K562 (cell line): ENCODE data around the gene HRH4. TPM values are rescaled to one million over a fixed set of nuclear protein-coding genes. Genes with fewer than 3 reads are reported as not detected.
A peak's percentile ranks its signal among the peaks of the same experiment; 100 is the strongest.

Source experiments
- ATAC-seq: fragments of 200-7000 bp; cut with Tn5 transposase; 3 replicates; pipeline ENCODE4 v1.9.1; 2020; ENCODE audit warnings: moderate library complexity
- BruUV-seq: library from RNA; stranded (reverse); fragments of 400-500 nt; replicated peaks from 2 replicates; lab custom pipeline; 2021; lab: Mats Ljungman, UMichigan
- CTCF ChIA-PET: fragments of 300-600 bp; formaldehyde crosslinking; extraction: SDS; loops from one replicate; lab custom pipeline; 2021; ENCODE audit warnings: low intra/inter-chr PET ratio; lab: Yijun Ruan, JAX
- POLR2A ChIA-PET: fragments of 300-600, 350-650 bp; sonication (Branson Sonifier 250); formaldehyde crosslinking; extraction: SDS; loops from one replicate; lab custom pipeline; 2021; ENCODE audit warnings: antibody characterized with exemption, inconsistent platforms; lab: Yijun Ruan, JAX
- DNase-seq, 4 experiments: peaks; one replicate each; pipeline versions ENCODE4 v3.0.0 to v3.0.0-alpha.2; 2011 to 2018; ENCODE audit warnings: low spot score in 3 of 4, mixed read lengths in 3 of 4; ENCODE audit errors: extremely low read depth in 1 of 4
- FAIRE-seq: peaks from 2 replicates; lab custom pipeline; 2011; peaks lifted over from hg19 to GRCh38; lab: Jason Lieb, UNC
- H2AFZ ChIP-seq: 2 replicates; pipeline ENCODE4 v1.6.0; 2011; ENCODE audit warnings: low read depth, low read length, control low read depth, inconsistent platforms
- H3K27ac ChIP-seq: fragments of 200-600 bp; 3 replicates; pipeline ENCODE4 v1.8.0; 2011; ENCODE audit warnings: low read depth, mild to moderate bottlenecking, control low read depth, inconsistent platforms, low read length, moderate library complexity, mixed read lengths; ENCODE audit errors: extremely low read depth
- H3K27me3 ChIP-seq, 2 experiments: fragments of 300-600 bp in 1 of 2; 2 replicates in 1 of 2; 3 replicates in 1 of 2; pipeline versions ENCODE4 v1.6.0 to v1.8.0; 2011; ENCODE audit warnings: inconsistent platforms in 2 of 2, low read length in 2 of 2, mild to moderate bottlenecking in 1 of 2, mixed read lengths in 1 of 2, moderate library complexity in 1 of 2; ENCODE audit not compliant: control insufficient read depth in 2 of 2, insufficient read depth in 2 of 2
- H3K36me3 ChIP-seq: fragments of 300-600 bp; 3 replicates; pipeline ENCODE4 v1.8.0; 2011; ENCODE audit warnings: mild to moderate bottlenecking, low read length, inconsistent platforms; ENCODE audit not compliant: control insufficient read depth, insufficient read depth
- H3K4me1 ChIP-seq, 2 experiments: fragments of 200-600 bp in 1 of 2; replicated peaks in 1 of 2; 2 replicates in 1 of 2; 3 replicates in 1 of 2; pipeline versions ENCODE4 v1.5.1 to v1.8.0; 2011; ENCODE audit warnings: inconsistent platforms in 2 of 2, low read length in 2 of 2, mild to moderate bottlenecking in 1 of 2, mixed read lengths in 1 of 2, moderate library complexity in 1 of 2; ENCODE audit not compliant: control insufficient read depth in 2 of 2, insufficient read depth in 2 of 2
- H3K4me2 ChIP-seq: 2 replicates; pipeline ENCODE4 v1.6.1; 2011; ENCODE audit warnings: low read length, control low read depth, inconsistent platforms, mixed read lengths; ENCODE audit not compliant: insufficient read depth
- H3K4me3 ChIP-seq: fragments of 200-600 bp; sonication (generic), shearing (Covaris generic); 2 replicates; pipeline ENCODE4 v1.5.1; 2016; ENCODE audit warnings: control low read depth, inconsistent platforms
- H3K79me2 ChIP-seq: fragments of 200-600 bp; 3 replicates; pipeline ENCODE4 v1.8.0; 2011; ENCODE audit warnings: low read length, inconsistent platforms; ENCODE audit not compliant: control insufficient read depth, insufficient read depth
- H3K9ac ChIP-seq, 2 experiments: 2 replicates each; pipeline versions ENCODE4 v1.6.0 to v1.6.1; 2011; ENCODE audit warnings: low read depth in 2 of 2, low read length in 2 of 2, control low read depth in 1 of 2, inconsistent platforms in 1 of 2, mild to moderate bottlenecking in 1 of 2, mixed read lengths in 1 of 2; ENCODE audit not compliant: insufficient read depth in 1 of 2
- H3K9me1 ChIP-seq: one replicate; pipeline ENCODE4 v1.6.0; 2011; ENCODE audit warnings: inconsistent platforms, mild to moderate bottlenecking, low read length, moderate library complexity; ENCODE audit not compliant: control insufficient read depth, insufficient read depth
- H3K9me3 ChIP-seq: replicated peaks from 2 replicates; pipeline ENCODE4 v1.5.1; 2011; ENCODE audit warnings: low read depth, low read length, inconsistent platforms; ENCODE audit not compliant: control insufficient read depth, insufficient read depth
- H4K20me1 ChIP-seq: replicated peaks from 2 replicates; pipeline ENCODE4 v1.6.1; 2011; ENCODE audit warnings: low read length, inconsistent platforms, mixed read lengths; ENCODE audit not compliant: control insufficient read depth, insufficient read depth
- ERF ChIP-seq: fragments of 450-650 bp; formaldehyde crosslinking; IDR thresholded peaks from 2 replicates; pipeline ENCODE4 v1.4.0; 2020; ENCODE audit warnings: mild to moderate bottlenecking, mixed read lengths
- MEIS2 ChIP-seq: fragments of 450-650 bp; IDR thresholded peaks from 2 replicates; pipeline ENCODE4 v1.6.1; 2014; ENCODE audit warnings: mild to moderate bottlenecking; ENCODE audit not compliant: partially characterized antibody
- NFE2 ChIP-seq: IDR thresholded peaks from 2 replicates; pipeline ENCODE4 v1.6.1; 2014; ENCODE audit warnings: antibody characterized with exemption, low read depth
- NFYB ChIP-seq: IDR thresholded peaks from 2 replicates; pipeline ENCODE4 v1.6.1; 2011; ENCODE audit warnings: mild to moderate bottlenecking, moderate library complexity; ENCODE audit not compliant: insufficient read length; ENCODE audit errors: extremely low read depth
- NR1H2 ChIP-seq: sonication (generic); formaldehyde crosslinking; IDR thresholded peaks from 2 replicates; pipeline ENCODE4 v1.4.0; 2020; ENCODE audit warnings: mild to moderate bottlenecking, missing genetic modification reagents
- RERE ChIP-seq: sonication (generic); formaldehyde crosslinking; IDR thresholded peaks from 2 replicates; pipeline ENCODE4 v1.8.0; 2023; ENCODE audit warnings: missing genetic modification reagents, mild to moderate bottlenecking, borderline replicate concordance
- SREBF2 ChIP-seq: sonication (generic); formaldehyde crosslinking; IDR thresholded peaks from 2 replicates; pipeline ENCODE4 v1.4.0; 2020; ENCODE audit warnings: mild to moderate bottlenecking, missing genetic modification reagents
- U2AF2 ChIP-seq: fragments of 200-400 bp; formaldehyde crosslinking; optimal IDR thresholded peaks from 2 replicates; pipeline ENCODE3; 2017; ENCODE audit warnings: low read depth, mild to moderate bottlenecking, low read length
- USF2 ChIP-seq: sonication (generic); formaldehyde crosslinking; IDR thresholded peaks from 2 replicates; pipeline ENCODE4 v1.5.0; 2020; ENCODE audit warnings: missing genetic modification reagents
- WGBS: fragments of 100-300 bp; shearing (Covaris generic); methylation state at CpG from one replicate; pipeline ENCODE4 v1.1.6; 2016; ENCODE audit warnings: low coverage, mixed read lengths; ENCODE audit not compliant: insufficient coverage; ENCODE audit errors: missing lambda C conversion rate; 5-methylcytosine and 5-hydroxymethylcytosine counted together
- in situ Hi-C: fragments of 300-500 bp; cut with MboI; formaldehyde crosslinking; loops from 4 replicates; pipeline ENCODE4 v1.15.0; 2018; ENCODE audit warnings: inconsistent platforms, mixed read lengths
- intact Hi-C: fragments of 100-400 bp; cut with micrococcal nuclease; formaldehyde crosslinking; loops from 2 replicates; pipeline ENCODE4 v1.14.2; 2022
- polyA plus RNA-seq, 8 experiments: library from polyadenylated mRNA; depleted of rRNA in 4 of 8; stranded (reverse) in 5 of 8; unstranded in 3 of 8; fragments of >200 nt; fragmentation: Nextera tagmentation in 2 of 8; fragmentation: Illumina TruSeq in 1 of 8; extraction: Ambion mirVana in 2 of 8; extraction: Trizol in 1 of 8; gene quantifications; 2 replicates each; pipeline versions ENCODE4 v1.2.1 to v1.2.3, GENCODE V29; 2011 to 2014; ENCODE audit warnings: inconsistent platforms in 1 of 8, missing spikeins in 1 of 8
- total RNA-seq, 7 experiments: library from RNA; depleted of rRNA in 6 of 7; stranded (reverse); fragments of >200 nt in 6 of 7; fragmentation: Illumina TruSeq in 2 of 7; extraction: Trizol in 2 of 7; gene quantifications; 2 replicates each; pipeline versions ENCODE4 v1.2.1 to v1.2.3, GENCODE V29; 2011 to 2021; ENCODE audit warnings: low replicate concordance in 1 of 7

Gene HRH4
- total and polyA plus RNA-seq, 9 of the 15 experiments (the other 6 are each of a cell fraction or from before 2014, with no cell fraction given) = not detected

- DNase-seq = peak in 1 of 4 experiments; percentile 12
- POLR2A ChIA-PET = interaction anchor here (0.6 to 0.9 kb wide), 2 partner anchors 10 to 1298 kb away, joined by 5 to 6 read pairs; no protein-coding TSS in a partner anchor
- Histone ChIP-seq H2AFZ (peak overlapping the region; percentile 61; the same call in 1 of the 2 replicates), H3K4me2 (peak overlapping the region; percentile 6; the same call in 1 of the 2 replicates)
- TF ChIP-seq USF2 (peak; percentile 66), NFE2 (0 out of 2 replicates have a peak, but pooled peaks have one; percentile 6), NFYB (peak; percentile 53), SREBF2 (CRISPR knock-in tag) (no peak)
- TF ChIP-seq, all 486 proteins: peak for 3
- intact Hi-C loops (no loop called here), in situ Hi-C loops (no loop called here)
- BruUV-seq = no TSS peak
- H3K27me3 ChIP-seq = no peaks in the 10 kb centered on the region
- CTCF ChIA-PET = interaction anchor here (0.6 kb wide), 1 partner anchor 37 kb away, joined by 3 read pairs; no protein-coding TSS in a partner anchor
- no peaks in the 10 kb centered on the region for H3K9me1 ChIP-seq
- no peaks in the 10 kb centered on the region; a peak in 1 of 5 replicates for H3K4me1 ChIP-seq
- no peak overlapping the region for H3K9ac ChIP-seq
- no peaks in the 10 kb centered on the region for H3K9me3 ChIP-seq
- no peak overlapping the region for H3K4me3 ChIP-seq
- FAIRE-seq = peak; percentile 52
- WGBS = 12% methylated on average over 7 of the region's 7 CpGs
- H3K27ac ChIP-seq = no peak overlapping the region
- no peaks in the 10 kb centered on the region for H3K79me2 ChIP-seq
- H3K36me3 ChIP-seq = no peaks in the 10 kb centered on the region
- H4K20me1 ChIP-seq = no peaks in the 10 kb centered on the region
- peak; percentile 66; the same call in 2 of the 3 replicates for ATAC-seq
Observed at GRCh38 chr18:24470805-24471204, 10.4 kb downstream of the HRH4 start.

- H3K79me2 ChIP-seq = no peaks in the 10 kb centered on the region
- in situ Hi-C loops = no loop called here
- H3K4me2 ChIP-seq = no peak overlapping the region
- H3K9ac ChIP-seq = no peak overlapping the region
- H3K27ac ChIP-seq = no peak overlapping the region
- ChIA-PET POLR2A (no interaction called here), CTCF (no interaction called here)
- no peaks in the 10 kb centered on the region for H3K9me3 ChIP-seq
- ATAC-seq = no peak
- H3K36me3 ChIP-seq = no peaks in the 10 kb centered on the region
- no TSS peak for BruUV-seq
- H4K20me1 ChIP-seq = no peaks in the 10 kb centered on the region
- no peak for DNase-seq
- 4% methylated on average over 5 of the region's 5 CpGs for WGBS
- no peaks in the 10 kb centered on the region; a peak in 1 of 5 replicates for H3K4me1 ChIP-seq
- FAIRE-seq = no peak
- intact Hi-C loops = no loop called here
- H3K4me3 ChIP-seq = no peak overlapping the region
- H2AFZ ChIP-seq = no peak overlapping the region
- H3K27me3 ChIP-seq = no peaks in the 10 kb centered on the region
- no peaks in the 10 kb centered on the region for H3K9me1 ChIP-seq
- TF ChIP-seq U2AF2 (no peak), MEIS2 (no peak), RERE (no peak), NR1H2 (CRISPR knock-in tag) (no peak), ERF (CRISPR knock-in tag) (no peak)
Observed at GRCh38 chr18:24472591-24472990, 12.2 kb downstream of the HRH4 start.
